SU-DHL-6 (cell line): ENCODE results near the gene PREX1.

Experiments
- H2AFZ ChIP-seq: fragments of 200-600 bp; sonication (generic); 2 replicates; pipeline ENCODE4 v1.6.1; 2014; ENCODE audit warnings: low read depth, mild to moderate bottlenecking, moderate library complexity, mixed read lengths, antibody characterized with exemption, low read length; ENCODE audit not compliant: severe bottlenecking
- H3F3A ChIP-seq: fragments of 200-600 bp; shearing (Covaris generic); 2 replicates; pipeline ENCODE4 v1.6.0; 2016; ENCODE audit warnings: antibody characterized with exemption, mild to moderate bottlenecking; ENCODE audit not compliant: insufficient read depth
- H3K27ac ChIP-seq: fragments of 200-600 bp; sonication (generic); 2 replicates; pipeline ENCODE4 v1.5.1; 2016; ENCODE audit warnings: low read depth, mild to moderate bottlenecking, low read length, moderate library complexity, mixed read lengths
- H3K27me3 ChIP-seq: fragments of 200-600 bp; sonication (generic), shearing (Covaris generic); 2 replicates; pipeline ENCODE4 v1.6.0; 2014; ENCODE audit warnings: mild to moderate bottlenecking, low read length
- H3K36me3 ChIP-seq: fragments of 200-600 bp; sonication (generic); 2 replicates; pipeline ENCODE4 v1.6.1; 2014; ENCODE audit warnings: mild to moderate bottlenecking, low read length, mixed read lengths
- H3K4me2 ChIP-seq: fragments of 300-600, 200-600 bp; shearing (Covaris generic), sonication (generic); 2 replicates; pipeline ENCODE4 v1.6.0; 2014; ENCODE audit warnings: low read length, low read depth, mild to moderate bottlenecking; ENCODE audit not compliant: poor library complexity, severe bottlenecking
- H3K4me3 ChIP-seq: fragments of 200-600 bp; sonication (generic); 2 replicates; pipeline ENCODE4 v1.5.1; 2014; ENCODE audit warnings: antibody characterized with exemption, low read length, mild to moderate bottlenecking, mixed read lengths; ENCODE audit not compliant: insufficient read depth, poor library complexity, severe bottlenecking
- H3K79me2 ChIP-seq: fragments of 200-600 bp; sonication (generic); 2 replicates; pipeline ENCODE4 v1.6.1; 2014; ENCODE audit warnings: mild to moderate bottlenecking, low read length, moderate library complexity; ENCODE audit not compliant: insufficient read depth
- H3K9ac ChIP-seq: fragments of 200-600 bp; sonication (generic); 2 replicates; pipeline ENCODE4 v1.7.0; 2014; ENCODE audit warnings: mild to moderate bottlenecking, low read length
- H3K9me2 ChIP-seq: fragments of 200-600 bp; sonication (generic); replicated peaks from 2 replicates; pipeline ENCODE4 v1.6.1; 2014; ENCODE audit warnings: low read length; ENCODE audit not compliant: insufficient read depth
- H3K9me3 ChIP-seq: fragments of 200-600 bp; sonication (generic); 2 replicates; pipeline ENCODE4 v1.6.1; 2014; ENCODE audit warnings: low read length, mixed read lengths; ENCODE audit not compliant: insufficient read depth
- H4K20me1 ChIP-seq: fragments of 200-600 bp; sonication (generic); 2 replicates; pipeline ENCODE4 v1.6.1; 2014; ENCODE audit warnings: low read depth, mild to moderate bottlenecking, antibody characterized with exemption, low read length, moderate library complexity, mixed read lengths
- EZH2phosphoT487 ChIP-seq: fragments of 200-600 bp; sonication (generic), shearing (Covaris generic); conservative IDR thresholded peaks from 2 replicates; pipeline ENCODE4 v1.6.1; 2018; ENCODE audit warnings: mild to moderate bottlenecking, antibody characterized with exemption, low read length, moderate library complexity, mixed read lengths
- TF ChIP-seq, protein P1 (sequence below): fragments of 200-600 bp; sonication (generic); IDR thresholded peaks from one replicate; pipeline ENCODE4 v1.5.1; 2017; ENCODE audit warnings: antibody characterized with exemption, mild to moderate bottlenecking, low read length, moderate library complexity; ENCODE audit not compliant: insufficient read depth, poor library complexity, severe bottlenecking

PREX1 gene

DNA sequence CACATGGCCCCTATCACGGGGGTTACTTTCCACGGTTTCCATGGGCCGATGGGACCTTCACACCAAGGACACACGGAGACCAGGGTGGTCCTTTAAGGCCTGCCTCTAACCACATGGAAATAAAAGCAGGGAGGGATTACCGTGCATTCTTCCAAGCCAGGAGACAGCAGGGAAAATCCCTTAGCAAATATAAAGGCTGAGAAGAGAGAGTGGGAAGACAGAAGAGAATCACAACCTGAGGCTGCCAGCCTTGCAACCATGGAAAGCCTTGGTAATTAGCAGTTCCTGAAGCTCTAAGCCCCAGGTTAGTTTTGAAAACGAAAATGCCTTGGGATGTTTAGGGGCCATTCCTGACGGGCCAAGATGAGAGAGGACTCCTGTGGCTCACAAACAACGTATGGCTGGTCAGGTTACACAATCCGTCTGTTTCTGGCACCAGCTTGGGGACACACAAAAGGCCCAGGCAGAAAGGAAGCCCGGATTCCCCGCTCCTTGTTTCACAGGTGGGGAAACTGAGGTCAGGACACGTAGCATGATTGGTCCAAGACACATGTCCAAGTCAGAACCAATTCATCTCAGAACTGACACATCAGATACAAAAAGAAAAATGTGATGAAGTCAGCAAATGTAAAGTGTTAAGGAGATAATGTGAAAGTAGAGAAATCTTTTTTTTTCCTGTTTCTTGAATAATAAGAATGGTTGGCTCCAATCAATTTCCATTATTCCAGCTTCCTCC is 2.8 kb downstream of the PREX1 start:
- no peak overlapping the region for H3K27ac ChIP-seq
- no peak overlapping the region for H2AFZ ChIP-seq
- no peak overlapping the region for H3K9ac ChIP-seq
- TF ChIP-seq, protein P1, sequence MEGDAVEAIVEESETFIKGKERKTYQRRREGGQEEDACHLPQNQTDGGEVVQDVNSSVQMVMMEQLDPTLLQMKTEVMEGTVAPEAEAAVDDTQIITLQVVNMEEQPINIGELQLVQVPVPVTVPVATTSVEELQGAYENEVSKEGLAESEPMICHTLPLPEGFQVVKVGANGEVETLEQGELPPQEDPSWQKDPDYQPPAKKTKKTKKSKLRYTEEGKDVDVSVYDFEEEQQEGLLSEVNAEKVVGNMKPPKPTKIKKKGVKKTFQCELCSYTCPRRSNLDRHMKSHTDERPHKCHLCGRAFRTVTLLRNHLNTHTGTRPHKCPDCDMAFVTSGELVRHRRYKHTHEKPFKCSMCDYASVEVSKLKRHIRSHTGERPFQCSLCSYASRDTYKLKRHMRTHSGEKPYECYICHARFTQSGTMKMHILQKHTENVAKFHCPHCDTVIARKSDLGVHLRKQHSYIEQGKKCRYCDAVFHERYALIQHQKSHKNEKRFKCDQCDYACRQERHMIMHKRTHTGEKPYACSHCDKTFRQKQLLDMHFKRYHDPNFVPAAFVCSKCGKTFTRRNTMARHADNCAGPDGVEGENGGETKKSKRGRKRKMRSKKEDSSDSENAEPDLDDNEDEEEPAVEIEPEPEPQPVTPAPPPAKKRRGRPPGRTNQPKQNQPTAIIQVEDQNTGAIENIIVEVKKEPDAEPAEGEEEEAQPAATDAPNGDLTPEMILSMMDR = no peak
- no peak for TF ChIP-seq EZH2phosphoT487
- no peaks in the 10 kb centered on the region for H3K79me2 ChIP-seq
- no peaks in the 10 kb centered on the region for H3K36me3 ChIP-seq
- no peak overlapping the region for H3K4me3 ChIP-seq
- H3F3A ChIP-seq = no peaks in the 10 kb centered on the region
- no peaks in the 10 kb centered on the region for H3K9me2 ChIP-seq
- H3K27me3 ChIP-seq = no peaks in the 10 kb centered on the region; the same call in 1 of the 2 replicates
- no peaks in the 10 kb centered on the region for H3K9me3 ChIP-seq
- H4K20me1 ChIP-seq = no peaks in the 10 kb centered on the region
- H3K4me2 ChIP-seq = no peak overlapping the region

DNA sequence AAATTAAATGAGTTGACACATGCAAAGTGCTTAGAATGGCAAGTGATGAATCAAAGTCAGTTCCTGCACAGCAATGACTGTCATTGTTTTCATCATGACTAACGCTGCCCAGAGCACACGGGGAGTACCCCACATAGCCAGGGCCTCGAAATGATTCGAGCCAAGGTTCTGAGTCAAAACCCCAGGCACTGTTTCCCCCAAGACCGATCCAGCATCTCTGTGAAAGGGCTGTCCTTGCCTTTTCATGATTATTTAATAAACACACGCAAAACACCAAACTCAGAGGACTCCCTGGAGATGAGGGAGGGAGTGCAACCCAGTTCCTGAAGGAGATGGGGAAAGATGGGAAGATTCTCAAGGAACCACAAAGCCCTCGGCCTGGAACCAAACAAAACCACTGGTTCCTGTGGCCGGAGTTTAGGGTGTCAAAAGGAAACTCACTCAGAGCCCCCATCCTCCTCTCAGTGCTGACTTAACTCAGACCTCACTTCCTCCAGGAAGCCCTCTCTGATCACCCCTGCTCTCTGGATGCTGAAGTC is 3.8 kb downstream of the PREX1 start:
- Histone ChIP-seq H3K79me2 (no peaks in the 10 kb centered on the region), H3K9me2 (no peaks in the 10 kb centered on the region), H2AFZ (no peak overlapping the region)

GRCh38 chr20:48823476-48823875 is 4.3 kb downstream of the PREX1 start:
- H3K4me3 ChIP-seq = no peak overlapping the region
- H3K79me2 ChIP-seq = no peaks in the 10 kb centered on the region
- H3K36me3 ChIP-seq = no peaks in the 10 kb centered on the region
- TF ChIP-seq EZH2phosphoT487 = no peak
- TF ChIP-seq, protein P1 = no peak
- H3K27me3 ChIP-seq = no peaks in the 10 kb centered on the region; the same call in 1 of the 2 replicates
- H4K20me1 ChIP-seq = no peaks in the 10 kb centered on the region
- H2AFZ ChIP-seq = no peak overlapping the region
- no peaks in the 10 kb centered on the region for H3K9me3 ChIP-seq
- H3K9me2 ChIP-seq = no peaks in the 10 kb centered on the region
- H3K9ac ChIP-seq = no peak overlapping the region
- H3F3A ChIP-seq = no peaks in the 10 kb centered on the region
- no peak overlapping the region for H3K27ac ChIP-seq
- H3K4me2 ChIP-seq = no peak overlapping the region

More for the DNA sequence above, 3.8 kb downstream of the PREX1 start:
- H4K20me1 ChIP-seq = no peaks in the 10 kb centered on the region
- no peaks in the 10 kb centered on the region; the same call in 1 of the 2 replicates for H3K27me3 ChIP-seq
- no peak overlapping the region for H3K9ac ChIP-seq
- H3K36me3 ChIP-seq = no peaks in the 10 kb centered on the region
- H3K4me3 ChIP-seq = no peak overlapping the region
- no peaks in the 10 kb centered on the region for H3F3A ChIP-seq
- H3K4me2 ChIP-seq = no peak overlapping the region
- TF ChIP-seq EZH2phosphoT487 = no peak
- TF ChIP-seq, protein P1 = no peak
- no peak overlapping the region for H3K27ac ChIP-seq
- H3K9me3 ChIP-seq = no peaks in the 10 kb centered on the region
